ENCODE data around the gene RALGPS2.

GRCh38 chr1:178797590-178797989, 72.5 kb downstream of the RALGPS2 start:
- TF ChIP-seq CTCF (IDR thresholded peaks at IDR 0.05) (no peak), POLR2A (IDR thresholded peaks at IDR 0.05) (no peak)

Measured in sigmoid colon (tissue), 3 donors.